ENCODE measurements around the gene METAP2.
A peak's percentile ranks its signal among the peaks of the same experiment; 100 is the strongest.

The METAP2 gene

GRCh38 chr12:95513599-95513998 is 39.6 kb downstream of the METAP2 start:
- no peak for DNase-seq (ENCODE audit: low spot score)

- no peak for DNase-seq (ENCODE audit: low spot score)
Observed at GRCh38 chr12:95515197-95515596, 41.2 kb downstream of the METAP2 start.

- no peak for DNase-seq (ENCODE audit: low spot score)
Observed at GRCh38 chr12:95516757-95517156, 42.8 kb downstream of the METAP2 start.

- DNase-seq (ENCODE audit: low spot score), result no peak
Observed at GRCh38 chr12:95517246-95517645, 43.3 kb downstream of the METAP2 start.

GRCh38 chr12:95518944-95519343 is 45.0 kb downstream of the METAP2 start:
- no peak for DNase-seq (ENCODE audit: low spot score)

GRCh38 chr12:95520816-95521215 is 46.9 kb downstream of the METAP2 start:
- DNase-seq (ENCODE audit: low spot score), result no peak

- DNase-seq (ENCODE audit: low spot score), result no peak
Observed at GRCh38 chr12:95522692-95523091, 48.7 kb downstream of the METAP2 start.

- no peak for DNase-seq (ENCODE audit: low spot score)
Observed at GRCh38 chr12:95528431-95528830, 54.5 kb downstream of the METAP2 start.

- no peak for DNase-seq (ENCODE audit: low spot score)
Observed at GRCh38 chr12:95529693-95530225, 55.8 kb downstream of the METAP2 start.

GRCh38 chr12:95532851-95533250 is 58.9 kb downstream of the METAP2 start:
- peak; percentile 15 for DNase-seq (ENCODE audit: low spot score)

GRCh38 chr12:95533985-95534384 is 60.0 kb downstream of the METAP2 start:
- no peak for DNase-seq (ENCODE audit: low spot score)

- DNase-seq (ENCODE audit: low spot score), result no peak
Observed at GRCh38 chr12:95538006-95538405, 64.1 kb downstream of the METAP2 start.

- no peak for DNase-seq (ENCODE audit: low spot score)
Observed at GRCh38 chr12:95538656-95539055, 64.7 kb downstream of the METAP2 start.

GRCh38 chr12:95541436-95541835 is 67.5 kb downstream of the METAP2 start:
- DNase-seq (ENCODE audit: low spot score), result no peak

- DNase-seq (ENCODE audit: low spot score), result no peak
Observed at GRCh38 chr12:95543305-95543704, 69.4 kb downstream of the METAP2 start.

- no peak for DNase-seq (ENCODE audit: low spot score)
Observed at GRCh38 chr12:95544756-95545155, 70.8 kb downstream of the METAP2 start.

GRCh38 chr12:95545303-95545702 is 71.4 kb downstream of the METAP2 start:
- no peak for DNase-seq (ENCODE audit: low spot score)

GRCh38 chr12:95545731-95546490 is 72.0 kb downstream of the METAP2 start:
- DNase-seq (ENCODE audit: low spot score), result no peak

- no peak for DNase-seq (ENCODE audit: low spot score)
Observed at GRCh38 chr12:95546491-95546813, 72.5 kb downstream of the METAP2 start.

GRCh38 chr12:95547522-95548055 is 73.6 kb downstream of the METAP2 start:
- peak; percentile 31 for DNase-seq (ENCODE audit: low spot score)

GRCh38 chr12:95548056-95548538 is 74.1 kb downstream of the METAP2 start:
- DNase-seq (ENCODE audit: low spot score), result peak; percentile 10

- peak; percentile 18 for DNase-seq (ENCODE audit: low spot score)
Observed at GRCh38 chr12:95548539-95549391, 74.8 kb downstream of the METAP2 start.

All from AG08395 (cell line).